Measurements from ENCODE around the gene FAXDC2. TPM values are rescaled to one million over a fixed set of nuclear protein-coding genes. Genes with fewer than 3 reads are reported as not detected.

FAXDC2 gene
- total and polyA plus RNA-seq, 10 of the 15 experiments (the other 5 are each of a cell fraction or from before 2014, with no cell fraction given): 0.13 to 1.8 (median 0.35) TPM

- CTCF ChIA-PET: interaction anchor here (0.9 kb wide), 1 partner anchor 184 kb away, joined by 3 read pairs; no protein-coding TSS in a partner anchor
- ATAC-seq (no peak), DNase-seq (ENCODE audit: low read depth, low spot score) (no peak), FAIRE-seq (no peak)
- Histone ChIP-seq H3K4me3 (no peak overlapping the region), H3K4me2 (ENCODE audit: control insufficient read depth, insufficient read depth) (no peak overlapping the region), H4K20me1 (ENCODE audit: control insufficient read depth, insufficient read depth) (no peaks in the 10 kb centered on the region), H3K9ac (ENCODE audit: control insufficient read depth, insufficient read depth, low read length) (no peak overlapping the region), H3K4me1 (ENCODE audit: control insufficient read depth, insufficient read depth, low read length) (no peaks in the 10 kb centered on the region), H3K27ac (ENCODE audit: control insufficient read depth, insufficient read depth) (no peak overlapping the region), H2AFZ (ENCODE audit: control insufficient read depth, low read depth, low read length) (no peak overlapping the region), H3K27me3 (replicated peaks in 1 of 2; ENCODE audit: control insufficient read depth in 2 of 2, insufficient read depth in 2 of 2, low read length in 1 of 2) (no peaks in the 10 kb centered on the region), H3K36me3 (ENCODE audit: control insufficient read depth in 2 of 2, insufficient read depth in 2 of 2, low read length in 1 of 2) (no peaks in the 10 kb centered on the region; a peak in 1 of 4 replicates), H3K9me3 (replicated peaks; ENCODE audit: control insufficient read depth, insufficient read depth, low read length) (no peaks in the 10 kb centered on the region), H3K79me2 (ENCODE audit: control insufficient read depth, insufficient read depth, low read length) (no peaks in the 10 kb centered on the region)
- in situ Hi-C loops (cut with MboI) (no loop called here), intact Hi-C loops (cut with micrococcal nuclease; ENCODE audit: unreplicated experiment) (no loop called here)
- WGBS (ENCODE audit: insufficient coverage, insufficient replicate concordance, low lambda C conversion rate, missing lambda C conversion rate): 100% methylated on average over 7 of the region's 7 CpGs
- BruUV-seq (replicated peaks): no TSS peak
- POLR2A ChIA-PET: no interaction called here
- TF ChIP-seq KDM1A (IDR thresholded peaks at IDR 0.05; ENCODE audit: borderline replicate concordance): no peak
- TF ChIP-seq, protein P1, sequence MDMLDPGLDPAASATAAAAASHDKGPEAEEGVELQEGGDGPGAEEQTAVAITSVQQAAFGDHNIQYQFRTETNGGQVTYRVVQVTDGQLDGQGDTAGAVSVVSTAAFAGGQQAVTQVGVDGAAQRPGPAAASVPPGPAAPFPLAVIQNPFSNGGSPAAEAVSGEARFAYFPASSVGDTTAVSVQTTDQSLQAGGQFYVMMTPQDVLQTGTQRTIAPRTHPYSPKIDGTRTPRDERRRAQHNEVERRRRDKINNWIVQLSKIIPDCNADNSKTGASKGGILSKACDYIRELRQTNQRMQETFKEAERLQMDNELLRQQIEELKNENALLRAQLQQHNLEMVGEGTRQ (IDR thresholded peaks at IDR 0.05; ENCODE audit: borderline replicate concordance, low read depth, low read length): no peak
- TF ChIP-seq CHD1 (IDR thresholded peaks at IDR 0.05; ENCODE audit: low read depth, low read length): no peak
- no peak for TF ChIP-seq SMAD1 (IDR thresholded peaks at IDR 0.05; ENCODE audit: low read depth, partially characterized antibody)
- no peak for TF ChIP-seq TCF12 (IDR thresholded peaks at IDR 0.05; ENCODE audit: low read depth, low read length)
- no peak for TF ChIP-seq CHD2 (IDR thresholded peaks at IDR 0.05; ENCODE audit: borderline replicate concordance, low read depth, low read length)
- TF ChIP-seq KAT2A (conservative IDR thresholded peaks at IDR 0.05; ENCODE audit: control insufficient read depth, low read depth, low read length): no peak
- TF ChIP-seq GATAD2B (conservative IDR thresholded peaks at IDR 0.05; ENCODE audit: low read depth): no peak
- no peak for TF ChIP-seq IKZF2 (IDR thresholded peaks at IDR 0.05)
- no peak for TF ChIP-seq HDGF (IDR thresholded peaks at IDR 0.05)
- TF ChIP-seq ZNF217 (IDR thresholded peaks at IDR 0.05): no peak
- TF ChIP-seq MEF2A (IDR thresholded peaks at IDR 0.05; ENCODE audit: insufficient read depth, low read depth, low read length): no peak
- no peak for TF ChIP-seq USF1 (IDR thresholded peaks at IDR 0.05; ENCODE audit: borderline replicate concordance, extremely low read length, insufficient read depth, low read depth, low read length)
- TF ChIP-seq NFYB (IDR thresholded peaks at IDR 0.05; ENCODE audit: insufficient read depth, low read depth, low read length): no peak
- no peak for TF ChIP-seq NR2C1 (IDR thresholded peaks at IDR 0.05)
- SMC1A ChIA-PET (ENCODE audit: uncharacterized antibody, unreplicated experiment): no interaction called here
- RAD21 ChIA-PET (ENCODE audit: unreplicated experiment): no interaction called here
These were observed 20.2 kb downstream of the FAXDC2 start for GRCh38 chr5:154830219-154830595.
